LNCAP (cell line): ENCODE results near the gene OSBPL1A.

Experiments
- CTCF ChIP-seq: fragments of 450-650 bp; IDR thresholded peaks from 2 replicates; pipeline ENCODE4 v1.5.1; 2017; ENCODE audit warnings: mild to moderate bottlenecking

Gene OSBPL1A

GRCh38 chr18:24176727-24177416 is 220.8 kb downstream of the OSBPL1A start:
- peak; percentile 62 for TF ChIP-seq CTCF

GRCh38 chr18:24173997-24174396 is 223.6 kb downstream of the OSBPL1A start:
- no peak for TF ChIP-seq CTCF

- TF ChIP-seq CTCF, result no peak
These were observed 227.3 kb downstream of the OSBPL1A start for GRCh38 chr18:24170360-24170759.

GRCh38 chr18:24168496-24168895 is 229.1 kb downstream of the OSBPL1A start:
- no peak for TF ChIP-seq CTCF

- no peak for TF ChIP-seq CTCF
These were observed 236.3 kb downstream of the OSBPL1A start for GRCh38 chr18:24161304-24161703.

GRCh38 chr18:24160086-24160485 is 237.5 kb downstream of the OSBPL1A start:
- TF ChIP-seq CTCF, result no peak

GRCh38 chr18:24157855-24158254 is 239.8 kb downstream of the OSBPL1A start:
- no peak for TF ChIP-seq CTCF

GRCh38 chr18:24153397-24153796 is 244.2 kb downstream of the OSBPL1A start:
- TF ChIP-seq CTCF, result no peak
